HG02852 (cell line): ENCODE data around the gene POMGNT2.

Experiments
- ATAC-seq: cut with Tn5 transposase; IDR thresholded peaks from one replicate; pipeline ENCODE4 v1.9.1; 2021; ENCODE audit warnings: mild to moderate bottlenecking, moderate library complexity; ENCODE audit not compliant: unreplicated experiment

Gene POMGNT2

DNA sequence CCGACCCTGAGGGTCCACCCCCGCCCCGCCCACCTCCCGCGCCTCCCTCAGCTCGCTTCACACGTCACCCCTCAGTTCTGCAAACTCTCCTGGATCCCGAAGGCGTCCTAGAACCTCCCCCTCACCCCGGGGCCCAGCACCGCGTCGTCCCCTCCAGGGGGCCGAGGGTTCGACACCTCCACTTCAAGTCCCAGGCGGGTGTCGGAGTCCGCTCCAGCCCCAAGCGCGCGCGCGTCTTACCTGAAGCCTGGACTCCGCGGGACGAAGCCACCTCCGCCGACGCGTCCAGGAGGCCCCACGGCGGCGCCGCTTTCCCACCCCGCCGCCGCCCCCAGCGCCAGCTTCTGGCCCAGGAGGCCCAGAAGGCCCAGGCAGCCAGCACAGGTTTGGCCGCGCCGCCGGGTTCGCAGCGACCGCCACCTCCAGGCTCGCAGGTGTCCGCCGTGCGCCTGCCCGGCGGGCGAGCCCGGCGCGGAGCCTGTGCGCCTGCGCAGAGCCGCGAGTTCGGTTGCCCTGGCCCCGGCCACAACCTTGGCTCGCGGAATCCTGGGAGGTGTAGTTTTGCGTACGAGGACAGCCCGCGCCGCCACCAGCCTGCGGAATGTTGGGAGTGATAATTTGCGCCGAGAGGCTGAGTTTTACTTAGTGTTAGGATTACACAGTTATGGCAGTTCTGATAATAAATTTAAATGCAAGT lies at the start of gene POMGNT2:
POMGNT2 (minus strand) TSS at position 484 of the 697 bp plus-strand sequence. CDS start 24,648 bp downstream, outside the sequence.
- ATAC-seq, result peak; percentile 91

GRCh38 chr3:43154980-43155379 lies 49.1 kb upstream of the POMGNT2 start:
- no peak for ATAC-seq

GRCh38 chr3:43153216-43154083 lies 47.6 kb upstream of the POMGNT2 start:
- ATAC-seq, result no peak

DNA sequence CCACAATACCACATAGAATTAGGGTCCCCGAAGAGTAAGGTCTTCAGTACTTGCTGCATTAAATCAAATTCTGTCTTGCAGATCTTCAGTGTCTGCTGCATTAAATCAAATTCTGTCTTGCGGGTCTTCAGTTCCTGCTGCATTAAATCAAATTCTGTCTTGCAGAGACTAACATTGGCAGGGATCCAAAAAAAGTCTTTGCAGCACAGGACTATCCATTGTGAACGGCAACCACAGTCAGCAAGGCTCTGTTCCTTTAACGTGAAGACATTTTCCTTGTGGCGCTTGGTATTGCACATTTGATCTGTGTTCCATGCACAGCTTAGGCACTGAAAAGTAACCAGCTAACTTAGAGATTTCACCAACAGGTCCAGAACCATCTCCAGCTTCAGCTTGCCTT lies 46.8 kb upstream of the POMGNT2 start:
- no peak for ATAC-seq

DNA sequence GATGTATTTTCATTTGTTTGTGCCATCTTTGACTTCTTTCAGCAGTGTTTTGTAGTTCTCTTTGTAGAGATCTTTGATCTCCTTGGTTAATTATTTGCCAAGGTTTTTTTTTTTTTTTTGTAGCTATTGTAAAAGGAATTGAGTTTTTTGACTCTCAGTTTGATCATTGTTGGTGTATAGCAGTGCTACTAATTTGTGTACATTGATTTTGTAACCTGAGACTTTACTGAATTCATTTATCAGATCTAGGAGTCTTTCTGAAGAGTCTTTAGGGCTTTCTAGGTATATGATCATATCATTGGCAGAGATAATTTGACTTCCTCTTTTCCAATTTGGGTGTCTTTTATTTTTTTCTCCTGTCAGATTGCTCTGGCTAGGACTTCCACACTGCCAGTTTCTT lies 42.2 kb upstream of the POMGNT2 start:
- no peak for ATAC-seq

DNA sequence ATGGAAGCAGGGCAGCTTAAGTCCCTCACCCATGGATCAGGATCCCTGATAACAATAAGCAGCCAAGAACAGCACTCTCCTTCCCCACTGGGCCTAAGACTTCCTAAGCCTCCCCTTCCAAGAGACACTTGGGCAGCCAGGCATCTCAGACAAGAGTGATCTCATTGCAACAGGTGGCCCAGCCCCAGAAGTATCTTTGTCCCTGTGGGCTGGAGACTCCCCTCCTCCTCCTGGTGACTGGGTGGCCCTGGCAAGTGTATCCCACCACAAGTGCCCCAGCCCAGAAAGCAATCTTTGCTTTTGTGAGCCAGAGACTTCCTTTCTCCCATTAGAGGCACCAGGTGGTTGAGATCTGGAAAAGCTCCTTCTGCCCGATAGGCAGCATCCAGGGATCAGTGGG lies 40.7 kb upstream of the POMGNT2 start:
- no peak for ATAC-seq

DNA sequence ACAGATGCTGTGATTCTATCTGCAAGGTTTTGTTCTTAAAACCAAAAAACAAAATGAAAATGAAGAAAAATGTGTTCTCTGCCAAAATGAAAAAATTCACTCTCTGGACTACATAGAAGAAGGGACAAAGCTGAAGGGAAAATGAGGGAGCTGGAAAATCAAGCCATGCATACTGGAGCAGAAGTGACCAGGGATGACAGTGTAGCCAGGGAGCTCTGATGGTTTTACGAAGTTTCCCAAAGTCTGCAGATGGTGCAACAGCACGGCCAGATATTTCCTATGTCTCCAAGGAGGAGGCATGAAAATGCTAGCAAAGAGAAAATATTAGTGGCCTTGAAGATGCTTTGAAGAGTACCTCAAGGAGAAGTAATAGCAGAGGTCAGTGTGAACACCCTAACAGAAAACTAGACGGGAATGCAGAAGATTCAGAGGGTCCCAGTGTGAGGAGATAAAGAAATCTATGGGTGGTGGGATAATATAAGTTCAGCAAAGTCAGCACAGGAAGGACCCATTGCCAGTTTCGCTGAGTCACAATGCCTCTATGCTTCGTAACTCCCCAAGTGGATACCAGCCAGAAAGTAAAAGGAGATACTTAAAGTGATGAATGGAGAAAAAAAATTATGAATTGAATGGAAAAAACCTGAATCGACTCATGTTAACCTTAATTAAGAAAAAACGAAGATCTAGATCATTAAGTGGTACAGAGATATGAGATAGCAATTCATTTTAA lies 39.0 kb upstream of the POMGNT2 start:
- no peak for ATAC-seq

GRCh38 chr3:43142472-43142871 lies 36.6 kb upstream of the POMGNT2 start:
- ATAC-seq, result no peak

DNA sequence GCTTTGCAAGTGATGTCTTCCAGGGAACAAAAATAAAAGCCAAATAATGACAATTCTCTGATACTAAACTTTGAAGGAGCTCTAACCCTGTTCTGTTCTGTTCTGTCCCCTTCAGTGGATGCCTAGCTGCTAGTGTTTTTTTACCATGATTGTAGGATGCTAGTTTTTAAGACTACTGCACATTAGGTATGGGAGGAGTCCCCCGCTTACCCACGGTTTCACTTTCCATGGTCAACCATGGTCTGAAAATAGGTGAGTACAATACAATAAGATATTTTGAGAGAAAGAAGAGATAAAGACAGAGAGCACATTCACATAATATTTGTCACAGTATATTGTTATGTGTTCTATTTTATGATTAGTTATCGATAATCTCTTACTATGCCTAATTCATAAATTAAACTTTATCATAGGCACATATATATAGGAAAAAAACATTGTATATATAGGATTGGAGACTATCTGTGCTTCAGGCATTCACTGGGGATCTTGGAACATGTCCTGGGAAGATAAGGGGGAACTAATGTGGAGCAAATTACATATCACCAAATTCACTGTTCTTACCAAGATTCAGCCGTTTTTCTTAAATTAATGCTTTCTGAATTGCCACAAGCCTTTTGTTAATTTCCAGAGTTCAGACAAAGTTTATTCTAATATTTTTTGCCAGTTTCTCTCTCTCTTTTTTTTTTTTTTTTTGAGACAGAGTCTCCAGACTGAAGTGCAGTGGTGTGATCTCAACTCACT lies 32.8 kb upstream of the POMGNT2 start:
- ATAC-seq, result no peak

DNA sequence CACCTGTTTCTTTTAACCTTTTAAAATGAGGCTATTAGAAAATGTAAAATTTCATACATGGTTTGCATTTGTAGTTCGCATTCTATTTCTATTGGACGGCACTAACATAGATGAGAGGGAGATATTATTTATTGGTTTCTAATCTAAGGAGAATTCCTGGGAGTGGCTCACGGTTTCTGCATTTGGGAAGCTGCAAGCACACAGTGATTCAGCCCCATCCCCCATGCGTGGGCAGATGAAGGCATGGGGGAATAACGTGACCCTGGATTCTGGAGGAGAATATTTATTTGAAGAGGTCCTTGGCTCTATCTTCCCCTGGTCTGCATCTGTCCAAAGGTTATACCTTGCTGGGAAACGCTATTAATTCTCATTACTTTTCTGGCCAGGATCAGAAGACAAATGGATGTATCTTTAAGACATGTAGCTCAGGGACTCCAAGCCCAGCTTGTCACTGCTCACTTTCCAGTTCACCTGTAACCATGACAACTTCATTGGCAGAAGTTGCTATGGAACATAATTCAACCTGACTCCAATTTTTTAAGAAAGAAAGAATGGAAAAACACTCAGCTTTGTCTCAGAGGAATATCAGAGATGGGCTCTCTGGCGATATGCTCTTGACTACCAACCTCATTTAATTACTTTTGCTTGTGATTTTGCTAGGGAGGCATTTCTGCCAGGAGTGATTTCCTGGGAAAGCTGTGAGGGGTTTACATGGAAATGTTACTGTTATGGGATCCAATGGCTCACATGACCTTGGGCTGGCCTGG lies 27.2 kb upstream of the POMGNT2 start:
- no peak for ATAC-seq

DNA sequence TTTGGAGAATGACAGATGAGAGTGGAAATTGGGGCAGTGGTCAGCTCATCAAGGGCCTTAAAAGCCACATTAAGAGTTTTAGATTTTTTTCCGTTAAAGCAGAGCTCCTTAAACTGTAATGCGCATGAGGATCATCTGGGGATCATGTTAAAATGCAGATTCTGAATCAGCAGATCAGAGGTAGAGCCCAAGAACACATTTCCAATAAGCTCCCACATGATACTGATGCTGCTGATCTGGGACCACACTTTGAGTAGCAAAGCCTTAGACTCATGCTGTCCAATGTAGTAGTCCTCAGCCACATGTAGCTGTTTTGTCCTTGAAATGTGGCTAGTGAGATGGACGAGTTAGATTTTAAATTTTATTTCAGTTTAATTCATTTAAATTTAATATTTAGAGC lies 26.3 kb upstream of the POMGNT2 start:
- ATAC-seq, result no peak

DNA sequence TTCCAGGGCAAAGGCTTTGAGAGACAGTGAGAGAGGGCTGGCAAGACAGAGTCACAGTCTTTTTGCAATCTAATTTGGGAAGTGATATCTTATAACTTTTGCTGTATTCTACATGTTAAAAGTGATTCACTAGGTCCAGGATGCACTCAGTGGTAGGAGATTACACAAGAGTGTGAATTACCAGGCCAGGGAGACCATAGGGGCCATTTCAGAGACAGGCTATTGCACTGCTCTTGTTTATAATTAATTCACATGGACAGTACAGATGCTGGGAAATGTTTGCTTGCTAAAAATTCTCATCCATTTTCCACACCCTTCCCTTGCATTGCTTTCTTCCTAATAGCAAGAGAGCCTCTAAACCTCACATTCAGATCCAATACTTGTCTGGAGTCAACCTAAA lies 22.6 kb upstream of the POMGNT2 start:
- ATAC-seq, result no peak

GRCh38 chr3:43126536-43126935 lies 20.7 kb upstream of the POMGNT2 start:
- ATAC-seq, result no peak

GRCh38 chr3:43123895-43124294 lies 18.0 kb upstream of the POMGNT2 start:
- ATAC-seq, result no peak

- no peak for ATAC-seq
Measured at GRCh38 chr3:43120937-43121336, 15.1 kb upstream of the POMGNT2 start.

DNA sequence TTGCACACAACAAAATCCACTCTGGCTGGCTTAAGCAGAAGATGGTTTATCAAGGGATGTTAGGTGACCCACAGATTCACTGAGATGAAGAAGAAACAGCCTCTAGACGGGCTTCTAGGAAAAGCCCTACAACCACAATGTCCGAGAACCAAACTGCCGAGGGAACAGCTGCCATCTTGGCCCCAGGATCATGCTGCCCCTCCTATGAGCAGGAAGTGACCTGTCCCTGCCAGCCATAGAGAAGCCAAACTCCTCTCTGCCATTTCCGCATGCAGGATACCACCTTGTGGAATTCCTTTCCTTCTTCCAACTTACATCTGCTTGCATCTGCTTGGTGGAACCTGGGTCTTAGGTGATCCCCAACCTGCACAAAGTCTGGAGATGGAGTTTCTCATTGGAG lies 11.4 kb upstream of the POMGNT2 start:
- no peak for ATAC-seq

DNA sequence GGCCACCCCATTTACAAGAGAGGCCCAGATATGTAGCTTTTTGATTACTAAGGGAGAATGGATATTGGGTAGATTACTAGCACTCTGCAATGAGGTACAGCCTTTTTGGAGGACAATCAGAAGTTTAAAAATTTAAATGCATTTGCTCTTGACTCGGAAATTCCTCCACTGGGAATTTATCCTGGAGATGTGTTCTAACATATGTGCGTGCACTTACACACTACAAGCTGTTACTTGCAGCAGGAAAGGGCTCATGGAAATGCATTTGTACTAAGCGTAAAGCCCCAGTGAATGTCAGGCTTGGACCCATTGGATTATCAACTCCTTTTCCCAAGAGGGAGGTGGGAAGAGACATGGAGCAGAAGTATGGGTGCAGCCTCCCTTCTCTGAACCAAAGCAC lies 7.8 kb upstream of the POMGNT2 start:
- no peak for ATAC-seq

DNA sequence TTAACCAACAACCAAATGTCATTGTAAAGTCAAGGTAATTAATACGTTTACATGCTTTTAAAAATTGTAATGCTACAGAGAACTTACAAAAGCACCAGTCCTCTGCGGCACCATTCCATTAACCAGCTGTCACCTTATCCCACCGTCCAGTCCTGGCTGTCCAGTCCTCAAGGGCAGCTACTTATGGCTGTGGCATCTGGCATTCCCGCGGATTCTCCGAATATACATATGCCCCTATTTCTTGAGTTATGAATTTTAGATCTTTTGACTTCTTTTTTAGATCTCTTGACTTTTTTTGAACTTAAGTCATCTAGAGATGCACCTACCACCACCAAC lies 382 bp upstream of the POMGNT2 start:
- no peak for ATAC-seq

DNA sequence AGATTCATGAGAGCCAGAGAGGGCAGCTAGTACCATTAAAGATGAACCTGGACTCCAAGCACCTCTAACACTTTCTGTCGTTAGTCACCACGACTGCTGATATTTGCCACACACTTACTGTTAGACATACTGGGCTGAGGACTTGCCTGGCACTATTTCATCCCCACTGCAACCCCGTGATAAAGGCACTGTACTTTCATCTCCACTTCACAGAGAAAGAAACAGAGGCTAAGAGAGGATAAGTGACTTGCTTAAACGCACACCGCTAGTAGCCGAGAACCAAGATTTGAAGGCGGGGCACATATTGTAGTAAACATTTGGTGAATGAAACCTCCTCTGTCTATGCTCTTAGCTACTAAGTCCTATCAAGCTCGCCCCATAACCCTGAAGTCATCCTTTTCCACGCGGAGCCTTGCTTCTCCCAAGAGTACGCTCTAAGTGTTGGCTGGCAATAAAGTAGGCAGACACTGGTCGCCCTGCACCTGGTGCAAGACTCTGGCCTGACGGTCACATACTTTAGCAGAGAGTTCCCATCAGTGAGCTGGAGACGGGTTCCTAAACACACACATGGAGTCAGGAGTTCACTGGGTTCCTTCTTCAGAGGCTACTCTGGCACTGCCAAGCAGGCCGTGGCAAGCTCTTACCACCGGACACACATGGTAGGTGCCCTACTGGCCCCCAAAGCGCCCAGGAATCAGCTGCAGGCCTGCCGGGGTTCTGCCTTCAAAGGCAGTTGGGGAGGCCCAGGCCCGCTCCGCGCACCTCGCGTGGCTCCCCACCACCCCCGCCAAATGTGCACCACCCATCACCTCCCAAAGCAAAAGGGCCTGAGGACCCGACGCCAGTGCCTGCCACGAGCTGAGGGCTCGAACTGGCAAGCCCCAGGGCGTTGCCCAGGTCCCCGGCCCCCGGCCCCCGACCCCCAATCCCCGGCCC lies 951 bp downstream of the POMGNT2 start:
- ATAC-seq, result no peak
